Fibroblast of skin of right biceps (primary cell): Measurements from ENCODE around the gene PPP1R10.

Experiments used
- DNase-seq: peaks from one replicate; pipeline ENCODE4 v3.0.0-alpha.2; 2013

PPP1R10 gene

DNA sequence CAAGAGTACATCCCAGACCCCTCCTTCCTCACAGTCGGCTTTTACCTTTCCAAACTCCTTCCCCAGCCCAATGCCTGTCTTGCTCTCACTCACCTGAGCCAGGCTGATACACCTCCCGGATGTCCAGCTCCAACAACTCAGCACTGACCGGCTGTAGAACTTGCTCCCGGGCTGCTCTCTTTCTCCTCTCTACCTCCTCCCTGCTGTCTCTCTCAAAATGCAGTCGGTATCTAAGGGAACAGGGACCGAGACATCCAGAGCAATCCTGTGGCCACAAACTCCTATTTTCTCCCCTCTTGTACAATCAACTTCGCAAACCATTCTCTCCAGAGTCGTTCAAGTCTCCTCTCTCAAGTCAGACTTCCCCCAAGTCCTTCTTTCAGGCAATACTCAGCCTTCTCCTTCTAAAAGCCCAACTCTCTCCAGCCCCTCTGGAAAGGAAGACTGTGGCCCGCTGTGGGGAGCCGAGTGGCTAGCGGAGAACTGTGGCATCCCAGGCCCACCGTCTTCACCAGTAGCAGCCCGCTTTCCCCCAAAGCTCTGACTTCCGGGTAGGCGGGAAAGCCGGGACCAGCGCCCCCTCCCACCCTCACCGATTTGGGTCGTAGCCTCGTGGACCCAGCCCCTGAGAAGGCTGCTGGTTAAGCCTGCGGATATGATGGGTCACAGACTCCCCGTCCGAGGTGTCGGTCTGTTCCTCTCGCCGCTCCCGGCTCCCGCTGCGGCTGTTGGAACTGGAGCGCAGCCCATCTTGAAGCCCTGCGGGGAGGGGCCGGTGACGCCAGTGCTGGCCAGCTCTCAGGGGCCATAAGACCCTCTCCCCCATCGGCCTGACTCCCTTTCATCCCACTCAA lies 61.9 kb downstream of the PPP1R10 start:
- no peak for DNase-seq

DNA sequence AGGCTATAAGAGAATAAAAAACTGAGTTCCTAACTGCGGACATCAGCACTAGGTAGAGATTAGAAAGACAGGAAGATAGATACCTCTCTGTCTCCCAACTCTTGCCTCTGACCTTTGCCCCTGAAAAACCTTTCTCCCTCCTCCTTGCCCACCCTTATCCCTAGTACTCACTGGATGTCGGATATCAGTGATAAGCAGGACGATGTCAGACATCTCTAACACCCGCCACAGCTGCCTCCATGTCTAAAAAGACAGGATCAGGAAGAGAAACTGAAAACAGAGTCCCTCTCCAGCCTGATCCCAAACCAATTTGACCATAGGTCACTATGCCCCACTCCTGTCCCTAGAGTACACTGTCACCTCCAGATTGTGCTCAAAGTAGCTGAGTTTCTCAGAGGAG lies 62.6 kb downstream of the PPP1R10 start:
- DNase-seq: no peak
